HL-60 (cell line): ENCODE results near the gene PKDREJ.
A peak's percentile ranks its signal among the peaks of the same experiment; 100 is the strongest.

Experiments used
- DNase-seq, 2 experiments: peaks; one replicate each; pipeline ENCODE4 v3.0.0-alpha.2; 2010 to 2020; ENCODE audit warnings: low read depth in 1 of 2, low spot score in 1 of 2
- H3K27ac ChIP-seq: fragments of 250-450 bp; sonication (Bioruptor Pico); replicated peaks from 2 replicates; pipeline ENCODE4 v1.5.1; 2020; ENCODE audit warnings: mild to moderate bottlenecking, moderate library complexity
- H3K27me3 ChIP-seq: fragments of 250-450 bp; sonication (Bioruptor Pico); 2 replicates; pipeline ENCODE4 v1.5.1; 2021; ENCODE audit warnings: mild to moderate bottlenecking, moderate library complexity; ENCODE audit not compliant: insufficient read depth, poor library complexity, severe bottlenecking
- H3K4me3 ChIP-seq: replicated peaks from 2 replicates; pipeline ENCODE4 v1.5.1; 2011; ENCODE audit warnings: mild to moderate bottlenecking, control low read depth, low read length; ENCODE audit not compliant: insufficient read depth
- GABPA ChIP-seq: IDR thresholded peaks from 2 replicates; pipeline ENCODE4 v1.6.1; 2012; ENCODE audit warnings: low read depth
- POLR2AphosphoS5 ChIP-seq: IDR thresholded peaks from 2 replicates; pipeline ENCODE4 v1.6.1; 2012; ENCODE audit warnings: low read depth
- REST ChIP-seq: IDR thresholded peaks from 2 replicates; pipeline ENCODE4 v1.6.1; 2012; ENCODE audit warnings: low read depth; ENCODE audit not compliant: insufficient replicate concordance
- SPI1 ChIP-seq: IDR thresholded peaks from 2 replicates; pipeline ENCODE4 v1.6.1; 2012; ENCODE audit warnings: low read depth, mild to moderate bottlenecking, borderline replicate concordance
- TF ChIP-seq, protein P1 (sequence below): IDR thresholded peaks from one replicate; pipeline ENCODE4 v1.5.1; 2011; ENCODE audit warnings: low read length, control low read depth, inconsistent platforms; ENCODE audit not compliant: insufficient read depth

PKDREJ gene

GRCh38 chr22:46251266-46251665, 11.9 kb downstream of the PKDREJ start:
- TF ChIP-seq GABPA = no peak
- TF ChIP-seq POLR2AphosphoS5 = no peak
- TF ChIP-seq, protein P1, sequence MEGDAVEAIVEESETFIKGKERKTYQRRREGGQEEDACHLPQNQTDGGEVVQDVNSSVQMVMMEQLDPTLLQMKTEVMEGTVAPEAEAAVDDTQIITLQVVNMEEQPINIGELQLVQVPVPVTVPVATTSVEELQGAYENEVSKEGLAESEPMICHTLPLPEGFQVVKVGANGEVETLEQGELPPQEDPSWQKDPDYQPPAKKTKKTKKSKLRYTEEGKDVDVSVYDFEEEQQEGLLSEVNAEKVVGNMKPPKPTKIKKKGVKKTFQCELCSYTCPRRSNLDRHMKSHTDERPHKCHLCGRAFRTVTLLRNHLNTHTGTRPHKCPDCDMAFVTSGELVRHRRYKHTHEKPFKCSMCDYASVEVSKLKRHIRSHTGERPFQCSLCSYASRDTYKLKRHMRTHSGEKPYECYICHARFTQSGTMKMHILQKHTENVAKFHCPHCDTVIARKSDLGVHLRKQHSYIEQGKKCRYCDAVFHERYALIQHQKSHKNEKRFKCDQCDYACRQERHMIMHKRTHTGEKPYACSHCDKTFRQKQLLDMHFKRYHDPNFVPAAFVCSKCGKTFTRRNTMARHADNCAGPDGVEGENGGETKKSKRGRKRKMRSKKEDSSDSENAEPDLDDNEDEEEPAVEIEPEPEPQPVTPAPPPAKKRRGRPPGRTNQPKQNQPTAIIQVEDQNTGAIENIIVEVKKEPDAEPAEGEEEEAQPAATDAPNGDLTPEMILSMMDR = no peak
- TF ChIP-seq SPI1 = no peak
- H3K4me3 ChIP-seq = no peak overlapping the region
- H3K27ac ChIP-seq = no peak overlapping the region
- DNase-seq = no peak
- no peaks in the 10 kb centered on the region for H3K27me3 ChIP-seq

- Histone ChIP-seq H3K4me3 (peak overlapping the region; percentile 57), H3K27ac (peak overlapping the region; percentile 82), H3K27me3 (no peaks in the 10 kb centered on the region)
- DNase-seq = no peak
- TF ChIP-seq REST (no peak), SPI1 (no peak)
Observed at GRCh38 chr22:46250783-46251125, 12.4 kb downstream of the PKDREJ start.

GRCh38 chr22:46250035-46250782, 12.9 kb downstream of the PKDREJ start, which contains the start of gene CDPF1:
TSS of gene CDPF1 (minus strand) at chr22:46250293. CDS start at chr22:46248284, 2,009 bp downstream.
- Histone ChIP-seq H3K27ac (peak within 1 kb of the TSS; percentile 82), H3K27me3 (no peaks in the 10 kb centered on the region), H3K4me3 (peak within 1 kb of the TSS; percentile 57)
- peak; percentile 82 to 91 for DNase-seq
- TF ChIP-seq, protein P1 = no peak
- TF ChIP-seq GABPA = peak; percentile 73
- TF ChIP-seq POLR2AphosphoS5 = peak; percentile 90

- no peaks in the 10 kb centered on the region for H3K27me3 ChIP-seq
- H3K4me3 ChIP-seq = no peak overlapping the region
- TF ChIP-seq REST (no peak), POLR2AphosphoS5 (no peak), GABPA (no peak), SPI1 (no peak)
- TF ChIP-seq, protein P1 = no peak
- DNase-seq = no peak
- no peak overlapping the region for H3K27ac ChIP-seq
Observed at GRCh38 chr22:46247443-46247975, 15.6 kb downstream of the PKDREJ start.
